CD4-positive, alpha-beta memory T cell (primary cell): ENCODE data around the gene LSM8. TPM values are rescaled to one million over a fixed set of nuclear protein-coding genes. Genes with fewer than 3 reads are reported as not detected.
A peak's percentile ranks its signal among the peaks of the same experiment; 100 is the strongest.

Experiments used
- CTCF ChIA-PET: fragments of 350-600 bp; sonication (Branson Sonifier 250); formaldehyde crosslinking; loops from one replicate; lab custom pipeline; 2021; ENCODE audit warnings: inconsistent platforms; ENCODE audit not compliant: partially characterized antibody; lab: Charles Lee
- POLR2A ChIA-PET: fragments of 350-600 bp; sonication (Branson Sonifier 250); formaldehyde crosslinking; loops from one replicate; lab custom pipeline; 2021; ENCODE audit not compliant: partially characterized antibody; lab: Charles Lee
- DNase-seq, 5 donors: peaks; one replicate each; pipeline versions ENCODE4 v3.0.0 to v3.0.0-alpha.2; 2020 to 2022; ENCODE audit warnings: mixed read lengths in 1 of 5
- H3K27ac ChIP-seq: one replicate; pipeline ENCODE4 v1.7.0; 2013; ENCODE audit warnings: low read depth, low read length
- H3K27me3 ChIP-seq: 2 replicates; pipeline ENCODE4 v1.7.0; 2013; ENCODE audit warnings: mild to moderate bottlenecking, low read length, moderate library complexity; ENCODE audit not compliant: insufficient read depth
- H3K36me3 ChIP-seq: 2 replicates; pipeline ENCODE4 v1.7.0; 2013; ENCODE audit warnings: mild to moderate bottlenecking, low read length, moderate library complexity; ENCODE audit not compliant: insufficient read depth
- H3K4me1 ChIP-seq: 2 replicates; pipeline ENCODE4 v1.7.0; 2013; ENCODE audit warnings: mild to moderate bottlenecking, low read length, moderate library complexity; ENCODE audit not compliant: insufficient read depth
- H3K4me3 ChIP-seq, 2 donors: one replicate each; pipeline ENCODE4 v1.7.0; 2013; ENCODE audit warnings: low read length in 2 of 2, mild to moderate bottlenecking in 1 of 2
- H3K9me3 ChIP-seq, 2 donors: one replicate each; pipeline ENCODE4 v1.7.0; 2013; ENCODE audit warnings: low read length in 2 of 2, control low read depth in 1 of 2; ENCODE audit not compliant: control insufficient read depth in 1 of 2
- H3K27ac Mint-ChIP-seq, 7 donors: one replicate each; pipeline ENCODE4 v1.8.0; 2020 to 2021; ENCODE audit warnings: mixed read lengths in 7 of 7, mild to moderate bottlenecking in 6 of 7, inconsistent platforms in 3 of 7, moderate library complexity in 3 of 7
- H3K27me3 Mint-ChIP-seq, 2 donors: one replicate each; pipeline ENCODE4 v1.8.0; 2020 to 2021; ENCODE audit warnings: mixed read lengths in 2 of 2
- H3K36me3 Mint-ChIP-seq, 2 donors: one replicate each; pipeline ENCODE4 v1.8.0; 2020 to 2021; ENCODE audit warnings: mixed read lengths in 2 of 2, inconsistent platforms in 1 of 2, mild to moderate bottlenecking in 1 of 2
- H3K4me1 Mint-ChIP-seq, 4 donors: one replicate each; pipeline ENCODE4 v1.8.0; 2020 to 2021; ENCODE audit warnings: mixed read lengths in 4 of 4, mild to moderate bottlenecking in 1 of 4
- H3K4me3 Mint-ChIP-seq, 8 donors: one replicate each; pipeline ENCODE4 v1.8.0; 2020 to 2021; ENCODE audit warnings: mixed read lengths in 8 of 8, mild to moderate bottlenecking in 7 of 8, moderate library complexity in 6 of 8, inconsistent platforms in 3 of 8
- H3K9me3 Mint-ChIP-seq, 8 donors: one replicate each; pipeline ENCODE4 v1.8.0; 2020 to 2021; ENCODE audit warnings: mixed read lengths in 8 of 8, mild to moderate bottlenecking in 5 of 8, inconsistent platforms in 3 of 8, moderate library complexity in 1 of 8
- intact Hi-C: fragments of 100-400 bp; cut with micrococcal nuclease; formaldehyde crosslinking; loops from one replicate; pipeline ENCODE4 v1.15.1; 2023
- polyA plus RNA-seq, 2 donors: library from polyadenylated mRNA; unstranded; fragments of 300-500 nt; fragmentation: Illumina TruSeq; gene quantifications; one replicate each; pipeline ENCODE4 v1.2.3, GENCODE V29; 2021
- total RNA-seq, 2 experiments: library from RNA; stranded (reverse); gene quantifications; one replicate each; pipeline ENCODE4 v1.2.3, GENCODE V29; 2021

LSM8 gene
- total and polyA plus RNA-seq, 4 experiments from 2014 or later = 34.6 to 64.1 (median 56.9) TPM

DNA sequence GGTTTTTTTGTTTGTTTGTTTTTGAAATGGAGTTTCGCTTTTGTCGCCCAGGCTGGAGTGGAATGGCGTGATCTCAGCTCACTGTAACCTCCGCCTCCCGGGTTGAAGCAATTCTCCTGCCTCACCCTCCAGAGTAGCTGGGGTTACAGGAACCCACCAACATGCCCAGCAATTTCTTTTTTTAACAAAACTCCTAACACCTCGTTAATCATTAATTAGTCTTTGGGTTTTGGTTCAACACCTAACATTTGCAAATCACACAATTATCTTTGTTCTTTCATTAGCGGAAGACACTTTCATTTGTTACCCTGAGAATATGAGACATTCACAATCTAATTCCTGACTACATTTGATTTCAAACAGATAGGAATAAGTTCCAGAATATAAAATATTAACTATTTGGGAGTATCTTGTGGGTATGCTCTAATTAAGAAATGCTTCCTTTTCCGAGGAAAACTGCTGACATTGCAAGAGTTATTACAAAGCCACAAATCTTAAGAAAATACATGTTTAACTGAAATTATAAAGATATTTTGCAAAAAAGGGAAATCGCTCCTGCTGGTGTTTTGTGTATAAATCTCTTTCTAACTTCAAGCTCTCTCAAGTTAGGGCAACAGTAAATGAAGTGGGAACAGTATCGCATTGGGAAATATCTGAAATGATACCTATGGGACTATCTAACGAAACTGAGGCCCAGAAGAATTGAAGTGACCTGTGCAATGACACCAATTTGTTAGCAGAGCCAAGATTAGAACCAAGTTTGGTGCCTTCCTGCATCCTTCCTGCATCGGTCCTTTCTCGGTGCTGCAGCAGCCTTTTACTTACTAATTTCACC lies 1.2 kb upstream of the LSM8 start:
- H3K36me3 Mint-ChIP-seq = peaks cover 6 to 22% of the 10 kb centered on the region in 2 donors
- intact Hi-C loops = no loop called here

DNA sequence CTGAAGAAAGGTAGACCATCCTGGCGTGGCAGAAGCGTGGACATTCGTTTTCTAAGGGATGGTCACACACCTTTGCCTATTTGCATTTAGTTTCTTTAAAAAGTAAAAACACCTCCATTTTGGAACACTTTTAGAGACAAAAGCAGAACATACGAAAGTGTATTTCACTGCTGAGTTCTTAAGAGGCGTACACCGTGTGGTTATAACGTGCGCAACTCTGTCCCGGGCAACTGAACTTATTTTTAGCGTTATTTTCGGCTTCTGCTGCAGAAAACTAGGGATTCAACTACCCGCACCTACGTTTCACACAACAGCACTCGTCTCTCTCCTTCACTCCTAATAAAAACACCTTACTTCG lies 557 bp upstream of the LSM8 start:
- no peaks in the 10 kb centered on the region for H3K9me3 ChIP-seq
- H3K27me3 ChIP-seq = no peaks in the 10 kb centered on the region
- H3K4me1 ChIP-seq = peaks cover 41% of the 10 kb centered on the region
- DNase-seq = no peak
- H3K4me3 Mint-ChIP-seq = peak overlapping the region; percentile 92 to 100 (median 98)
- H3K4me3 ChIP-seq = peak overlapping the region; percentile 63 to 89
- POLR2A ChIA-PET = interaction anchor here (1.6 kb wide), 1 partner anchor 10 kb away, joined by 5 read pairs; no protein-coding TSS in a partner anchor
- peaks cover 0 to 4% (median 0%) of the 10 kb centered on the region in 8 donors for H3K9me3 Mint-ChIP-seq
- peaks cover 29 to 55% (median 38%) of the 10 kb centered on the region in 4 donors for H3K4me1 Mint-ChIP-seq
- H3K27me3 Mint-ChIP-seq = no peaks in the 10 kb centered on the region
- H3K27ac Mint-ChIP-seq = peak overlapping the region; percentile 92 to 100 (median 100)
- peaks cover 10 to 28% of the 10 kb centered on the region in 2 donors for H3K36me3 Mint-ChIP-seq
- H3K36me3 ChIP-seq = peaks cover 10% of the 10 kb centered on the region
- CTCF ChIA-PET = no interaction called here
- intact Hi-C loops = no loop called here
- peak overlapping the region; percentile 95 for H3K27ac ChIP-seq

More for the DNA sequence above, 1.2 kb upstream of the LSM8 start:
- Mint-ChIP-seq H3K4me3 (peak overlapping the region; percentile 92 to 100 (median 98)), H3K27ac (peak overlapping the region; percentile 92 to 100 (median 100)), H3K27me3 (peaks cover 0 to under 1% of the 10 kb centered on the region in 2 donors), H3K4me1 (peaks cover 29 to 49% (median 36%) of the 10 kb centered on the region in 4 donors), H3K9me3 (peaks cover 0 to 4% (median 0%) of the 10 kb centered on the region in 8 donors)
- peak overlapping the region; percentile 63 to 89 for H3K4me3 ChIP-seq
- CTCF ChIA-PET = no interaction called here
- peaks cover 39% of the 10 kb centered on the region for H3K4me1 ChIP-seq
- H3K9me3 ChIP-seq = no peaks in the 10 kb centered on the region
- peak overlapping the region; percentile 95 for H3K27ac ChIP-seq
- H3K36me3 ChIP-seq = peaks cover 5% of the 10 kb centered on the region
- DNase-seq = no peak
- POLR2A ChIA-PET = no interaction called here
- no peaks in the 10 kb centered on the region for H3K27me3 ChIP-seq

DNA sequence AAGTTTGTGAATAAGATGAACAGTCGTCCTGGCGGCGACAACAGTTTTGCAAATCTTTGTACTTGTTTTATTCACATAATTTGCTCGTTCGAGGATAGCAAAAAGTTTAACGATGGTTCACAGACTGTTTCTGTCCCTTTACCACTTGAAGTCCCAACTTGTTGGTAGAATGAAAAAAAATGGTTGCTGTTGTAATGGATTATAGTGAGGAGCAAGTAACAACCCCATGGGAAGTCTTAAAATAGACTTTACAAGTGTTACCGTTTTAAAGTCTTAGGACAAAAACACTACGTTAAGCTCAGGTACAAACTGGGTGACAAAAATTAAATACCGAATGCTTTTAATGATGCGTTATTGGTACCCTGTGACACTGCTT lies 589 bp downstream of the LSM8 start:
- POLR2A ChIA-PET = interaction anchor here (0.8 to 1.6 kb wide), 3 partner anchors 11 to 14 kb away, joined by 3 to 5 read pairs (median 3); no protein-coding TSS in a partner anchor
- peaks cover 12 to 30% of the 10 kb centered on the region in 2 donors for H3K36me3 Mint-ChIP-seq
- CTCF ChIA-PET = no interaction called here

DNA sequence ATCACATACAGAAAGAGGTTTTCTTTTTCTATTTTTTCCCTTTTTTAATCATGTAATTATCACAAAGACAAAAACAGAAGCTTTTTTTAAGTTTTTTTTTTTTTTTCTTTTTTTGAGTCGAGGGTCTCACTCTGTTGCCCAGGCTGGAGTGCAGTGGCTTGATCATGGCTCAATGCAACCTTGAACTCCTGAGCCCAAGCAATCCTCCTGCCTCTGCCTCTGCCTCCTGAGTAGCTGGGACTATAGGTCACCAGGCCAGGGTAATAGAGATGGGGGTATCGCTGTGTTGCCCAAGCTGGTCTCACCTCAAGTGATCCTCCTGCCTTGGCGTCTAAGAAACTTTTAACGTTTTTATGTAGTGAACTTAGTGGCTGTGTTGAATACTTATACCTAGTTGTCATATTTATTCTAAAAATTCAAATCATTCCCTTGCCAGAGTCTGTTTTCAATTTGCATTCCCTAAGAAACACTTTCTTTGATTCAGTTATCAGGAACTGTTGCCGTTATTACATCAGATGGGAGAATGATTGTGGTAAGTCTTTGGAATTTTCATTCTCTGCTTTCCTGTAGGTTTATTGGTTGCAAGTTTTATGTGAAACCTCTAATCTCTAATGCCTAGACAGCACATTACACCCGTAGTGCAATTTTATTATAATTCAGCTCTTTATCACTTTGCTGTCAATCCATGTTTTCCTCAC lies 1.3 kb downstream of the LSM8 start:
- Histone ChIP-seq H3K9me3 (no peaks in the 10 kb centered on the region), H3K27ac (peak overlapping the region; percentile 95), H3K36me3 (peaks cover 16% of the 10 kb centered on the region), H3K4me1 (peaks cover 41% of the 10 kb centered on the region), H3K4me3 (peak overlapping the region in 1 of 2 donors; percentile 3), H3K27me3 (no peaks in the 10 kb centered on the region)
- peaks cover 29 to 55% (median 39%) of the 10 kb centered on the region in 4 donors for H3K4me1 Mint-ChIP-seq
- ChIA-PET CTCF (interaction anchor here (0.9 kb wide), 1 partner anchor 14 kb away, joined by 3 read pairs; no protein-coding TSS in a partner anchor), POLR2A (interaction anchor here (0.8 to 1.6 kb wide), 2 partner anchors 12 to 13 kb away, joined by 3 to 5 read pairs; no protein-coding TSS in a partner anchor)
- H3K36me3 Mint-ChIP-seq = peaks cover 12 to 35% of the 10 kb centered on the region in 2 donors
- peak overlapping the region in 6 of 7 donors; percentile 56 to 100 (median 87) for H3K27ac Mint-ChIP-seq
- no peaks in the 10 kb centered on the region for H3K27me3 Mint-ChIP-seq
- H3K4me3 Mint-ChIP-seq = peak overlapping the region; percentile 92 to 100 (median 98)
- H3K9me3 Mint-ChIP-seq = peaks cover 0 to 4% (median 0%) of the 10 kb centered on the region in 8 donors
- intact Hi-C loops = loop anchor here (2.0 kb wide), 1 partner anchor 1975 kb away; the partner anchor contains the start of gene TES
- no peak for DNase-seq

More for the DNA sequence above, 589 bp downstream of the LSM8 start:
- no peaks in the 10 kb centered on the region for H3K27me3 ChIP-seq
- peaks cover 12% of the 10 kb centered on the region for H3K36me3 ChIP-seq
- intact Hi-C loops = loop anchor here (1.0 to 2.0 kb wide), 3 partner anchors 12 to 1974 kb away; partner anchors contain the start of genes CAPZA2 and TES
- Mint-ChIP-seq H3K4me3 (peak overlapping the region; percentile 92 to 100 (median 98)), H3K27ac (peak overlapping the region; percentile 92 to 100 (median 100)), H3K4me1 (peaks cover 29 to 55% (median 38%) of the 10 kb centered on the region in 4 donors), H3K9me3 (peaks cover 0 to 4% (median 0%) of the 10 kb centered on the region in 8 donors), H3K27me3 (no peaks in the 10 kb centered on the region)
- H3K9me3 ChIP-seq = no peaks in the 10 kb centered on the region
- H3K4me1 ChIP-seq = peaks cover 41% of the 10 kb centered on the region
- DNase-seq = peak in 1 of 5 donors; percentile 6
- H3K27ac ChIP-seq = peak overlapping the region; percentile 95
- peak overlapping the region; percentile 63 to 96 for H3K4me3 ChIP-seq

DNA sequence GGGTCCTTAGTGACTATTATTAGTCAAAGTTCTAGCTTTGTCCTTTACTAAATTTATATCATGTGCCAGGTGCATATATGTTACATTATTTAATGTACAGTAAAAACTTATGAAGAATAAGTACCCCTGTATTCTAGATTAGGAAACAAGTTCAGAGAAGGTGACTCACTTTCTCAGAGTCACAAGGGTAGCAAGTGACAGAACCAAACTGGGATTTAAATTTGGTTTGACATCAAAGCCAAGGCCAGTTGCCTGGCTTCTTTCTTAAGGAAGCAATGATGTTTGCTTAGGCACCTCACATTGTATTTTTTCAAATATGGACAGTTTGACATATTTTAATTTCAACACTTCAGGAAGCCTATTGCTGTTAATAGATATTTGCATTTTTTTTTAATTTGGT lies 2.5 kb downstream of the LSM8 start:
- peak overlapping the region in 7 of 8 donors; percentile 56 to 100 (median 94) for H3K4me3 Mint-ChIP-seq
- H3K9me3 Mint-ChIP-seq = peaks cover 0 to 4% (median 0%) of the 10 kb centered on the region in 8 donors
- H3K27me3 Mint-ChIP-seq = no peaks in the 10 kb centered on the region
- CTCF ChIA-PET = interaction anchor here (1.3 kb wide), 1 partner anchor 10 kb away, joined by 7 read pairs; no protein-coding TSS in a partner anchor
- H3K27me3 ChIP-seq = no peaks in the 10 kb centered on the region
- no peak overlapping the region for H3K27ac ChIP-seq
- H3K36me3 ChIP-seq = peaks cover 16% of the 10 kb centered on the region
- DNase-seq = no peak
- H3K4me1 ChIP-seq = peaks cover 41% of the 10 kb centered on the region
- POLR2A ChIA-PET = no interaction called here
- intact Hi-C loops = no loop called here
- peaks cover 12 to 39% of the 10 kb centered on the region in 2 donors for H3K36me3 Mint-ChIP-seq
- peaks cover 30 to 55% (median 39%) of the 10 kb centered on the region in 4 donors for H3K4me1 Mint-ChIP-seq
- H3K4me3 ChIP-seq = no peak overlapping the region
- H3K27ac Mint-ChIP-seq = peak overlapping the region in 2 of 7 donors; percentile 53 to 92
- no peaks in the 10 kb centered on the region for H3K9me3 ChIP-seq

DNA sequence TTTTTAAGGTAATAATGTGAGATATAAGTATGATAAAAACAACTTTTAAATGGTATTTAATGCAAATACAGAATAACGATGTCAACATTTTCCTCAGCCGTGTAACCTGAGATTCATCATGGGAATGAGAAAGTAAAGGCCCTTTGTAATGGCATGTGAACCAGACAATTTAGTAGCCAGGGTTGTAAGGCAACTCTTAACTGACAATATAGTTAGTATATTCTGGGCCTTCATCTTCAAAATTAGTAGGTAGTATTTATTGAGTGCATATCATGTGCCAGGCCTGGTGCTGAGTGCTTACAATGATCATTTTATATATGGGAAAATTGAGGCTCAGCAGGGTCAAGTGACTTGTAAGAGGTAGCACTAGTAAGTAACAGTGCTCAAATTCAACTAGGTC lies 10.6 kb downstream of the LSM8 start:
- peak overlapping the region in 2 of 7 donors; percentile 22 to 23 for H3K27ac Mint-ChIP-seq
- Histone ChIP-seq H3K27me3 (no peaks in the 10 kb centered on the region), H3K27ac (no peak overlapping the region), H3K9me3 (no peaks in the 10 kb centered on the region), H3K4me3 (no peak overlapping the region), H3K4me1 (no peaks in the 10 kb centered on the region), H3K36me3 (peaks cover 4% of the 10 kb centered on the region)
- ChIA-PET CTCF (interaction anchor here (0.7 to 3.0 kb wide), 4 partner anchors 12 to 982 kb away, joined by 3 to 10 read pairs (median 3); no protein-coding TSS in a partner anchor), POLR2A (no interaction called here)
- no peaks in the 10 kb centered on the region for H3K27me3 Mint-ChIP-seq
- H3K4me3 Mint-ChIP-seq = no peak overlapping the region
- H3K36me3 Mint-ChIP-seq = peaks cover 3 to 19% of the 10 kb centered on the region in 2 donors
- no peak for DNase-seq
- no peaks in the 10 kb centered on the region for H3K9me3 Mint-ChIP-seq
- intact Hi-C loops = loop anchor here (10.0 kb wide), 1 partner anchor 440 kb away; no protein-coding TSS in a partner anchor
- H3K4me1 Mint-ChIP-seq = peaks cover 4 to 9% (median 6%) of the 10 kb centered on the region in 4 donors
